Measurements from ENCODE around the gene C2CD4B. TPM values are rescaled to one million over a fixed set of nuclear protein-coding genes. Genes with fewer than 3 reads are reported as not detected.

C2CD4B gene
- polyA plus RNA-seq, 3 donors: 8.8 to 32.0 (median 18.2) TPM

- no peak overlapping the region for H3K27ac ChIP-seq (ENCODE audit: low read depth, low read length)
- 17 to 26% (median 24%) methylated on average over 29 of the region's 29 CpGs for WGBS, 3 donors
Observed at GRCh38 chr15:62163397-62164013, 1.6 kb downstream of the C2CD4B start.

GRCh38 chr15:62153228-62153627 lies 11.9 kb downstream of the C2CD4B start:
- 61 to 82% (median 73%) methylated on average over 4 of the region's 4 CpGs for WGBS, 3 donors
- H3K27ac ChIP-seq (ENCODE audit: low read depth, low read length): no peak overlapping the region

- no peak overlapping the region for H3K27ac ChIP-seq (ENCODE audit: low read depth, low read length)
Observed at GRCh38 chr15:62150445-62150844, 14.6 kb downstream of the C2CD4B start.

- no peak overlapping the region for H3K27ac ChIP-seq (ENCODE audit: low read depth, low read length)
- WGBS, 3 donors: 83 to 95% (median 93%) methylated on average over 6 of the region's 6 CpGs
Observed at GRCh38 chr15:62149729-62150128, 15.4 kb downstream of the C2CD4B start.

GRCh38 chr15:62147551-62147950 lies 17.5 kb downstream of the C2CD4B start:
- H3K27ac ChIP-seq (ENCODE audit: low read depth, low read length): no peak overlapping the region
- WGBS, 3 donors: 39 to 92% (median 88%) methylated on average over 5 of the region's 5 CpGs

GRCh38 chr15:62147149-62147548 lies 17.9 kb downstream of the C2CD4B start:
- H3K27ac ChIP-seq (ENCODE audit: low read depth, low read length): no peak overlapping the region
- 76 to 97% (median 94%) methylated on average over 3 of the region's 3 CpGs for WGBS, 3 donors

GRCh38 chr15:62145015-62145735 lies 19.9 kb downstream of the C2CD4B start:
- 43 to 90% (median 85%) methylated on average over 10 of the region's 10 CpGs for WGBS, 3 donors
- no peak overlapping the region for H3K27ac ChIP-seq (ENCODE audit: low read depth, low read length)

GRCh38 chr15:62142736-62143135 lies 22.3 kb downstream of the C2CD4B start:
- no peak overlapping the region for H3K27ac ChIP-seq (ENCODE audit: low read depth, low read length)

GRCh38 chr15:62141643-62142588 lies 23.2 kb downstream of the C2CD4B start:
- 34 to 72% (median 62%) methylated on average over 5 of the region's 5 CpGs for WGBS, 3 donors
- no peak overlapping the region for H3K27ac ChIP-seq (ENCODE audit: low read depth, low read length)

More at GRCh38 chr15:62142736-62143135, 22.3 kb downstream of the C2CD4B start:
- WGBS, 3 donors: 47 to 88% (median 83%) methylated on average over 3 of the region's 3 CpGs

GRCh38 chr15:62141200-62141599 lies 23.9 kb downstream of the C2CD4B start:
- WGBS, 3 donors: 67 to 97% (median 78%) methylated on average over 1 of the region's 1 CpG
- no peak overlapping the region for H3K27ac ChIP-seq (ENCODE audit: low read depth, low read length)

GRCh38 chr15:62138124-62138523 lies 27.0 kb downstream of the C2CD4B start:
- no peak overlapping the region for H3K27ac ChIP-seq (ENCODE audit: low read depth, low read length)
- WGBS, 3 donors: 64 to 76% (median 69%) methylated on average over 5 of the region's 5 CpGs

GRCh38 chr15:62136911-62137865 lies 27.9 kb downstream of the C2CD4B start:
- H3K27ac ChIP-seq (ENCODE audit: low read depth, low read length): no peak overlapping the region
- 79 to 91% (median 89%) methylated on average over 3 of the region's 3 CpGs for WGBS, 3 donors

GRCh38 chr15:62135532-62136134 lies 29.5 kb downstream of the C2CD4B start:
- H3K27ac ChIP-seq (ENCODE audit: low read depth, low read length): no peak overlapping the region
- 22 to 47% (median 45%) methylated on average over 9 of the region's 9 CpGs for WGBS, 3 donors

GRCh38 chr15:62133141-62133540 lies 31.9 kb downstream of the C2CD4B start:
- WGBS, 3 donors: 96 to 99% (median 97%) methylated on average over 3 of the region's 3 CpGs

GRCh38 chr15:62128916-62129315 lies 36.2 kb downstream of the C2CD4B start:
- no peak overlapping the region for H3K27ac ChIP-seq (ENCODE audit: low read depth, low read length)
- 83 to 88% (median 87%) methylated on average over 2 of the region's 2 CpGs for WGBS, 3 donors

More at GRCh38 chr15:62133141-62133540, 31.9 kb downstream of the C2CD4B start:
- H3K27ac ChIP-seq (ENCODE audit: low read depth, low read length): no peak overlapping the region

GRCh38 chr15:62126364-62126763 lies 38.7 kb downstream of the C2CD4B start:
- WGBS, 3 donors: 85 to 89% (median 86%) methylated on average over 3 of the region's 3 CpGs
- H3K27ac ChIP-seq (ENCODE audit: low read depth, low read length): no peak overlapping the region

- 14 to 43% (median 29%) methylated on average over 2 of the region's 2 CpGs for WGBS, 3 donors
Observed at GRCh38 chr15:62125773-62126172, 39.3 kb downstream of the C2CD4B start.

GRCh38 chr15:62124973-62125303 lies 40.1 kb downstream of the C2CD4B start:
- 49 to 60% (median 56%) methylated on average over 2 of the region's 2 CpGs for whole genome bisulfite sequencing, 3 donors
- no peak overlapping the region for H3K27ac ChIP-seq (ENCODE audit: low read depth, low read length)

More at GRCh38 chr15:62125773-62126172, 39.3 kb downstream of the C2CD4B start:
- no peak overlapping the region for H3K27ac ChIP-seq (ENCODE audit: low read depth, low read length)
